BLaER1 (cell line): ENCODE measurements around the gene ZNF497.
A peak's percentile ranks its signal among the peaks of the same experiment; 100 is the strongest.
"Not testable (repeated sequence)": the region's sequence is repeated elsewhere in the genome, so short reads cannot be mapped to it uniquely, and the experiment has no call there.

Source experiments
- H3K27ac ChIP-seq: shearing (Covaris generic); formaldehyde crosslinking; 2 replicates; pipeline ENCODE4 v1.8.1; 2022
- H3K27me3 ChIP-seq: shearing (Covaris generic); formaldehyde crosslinking; 2 replicates; pipeline ENCODE4 v1.8.1; 2022
- H3K36me3 ChIP-seq: shearing (Covaris generic); formaldehyde crosslinking; 2 replicates; pipeline ENCODE4 v1.8.1; 2022
- H3K4me1 ChIP-seq: shearing (Covaris generic); formaldehyde crosslinking; 2 replicates; pipeline ENCODE4 v1.8.1; 2022
- H3K4me2 ChIP-seq: shearing (Covaris generic); formaldehyde crosslinking; 2 replicates; pipeline ENCODE4 v1.8.1; 2022
- H3K4me3 ChIP-seq: shearing (Covaris generic); formaldehyde crosslinking; 2 replicates; pipeline ENCODE4 v1.8.1; 2022
- H3K9ac ChIP-seq: shearing (Covaris generic); formaldehyde crosslinking; 2 replicates; pipeline ENCODE4 v1.8.1; 2022
- H3K9me3 ChIP-seq: shearing (Covaris generic); formaldehyde crosslinking; 2 replicates; pipeline ENCODE4 v1.8.1; 2022
- H4K20me1 ChIP-seq: shearing (Covaris generic); formaldehyde crosslinking; 2 replicates; pipeline ENCODE4 v1.8.1; 2022
- Cebpa-rat ChIP-seq: shearing (Covaris generic); IDR thresholded peaks from 2 replicates; pipeline ENCODE4 v1.8.1; 2022

The ZNF497 gene

DNA sequence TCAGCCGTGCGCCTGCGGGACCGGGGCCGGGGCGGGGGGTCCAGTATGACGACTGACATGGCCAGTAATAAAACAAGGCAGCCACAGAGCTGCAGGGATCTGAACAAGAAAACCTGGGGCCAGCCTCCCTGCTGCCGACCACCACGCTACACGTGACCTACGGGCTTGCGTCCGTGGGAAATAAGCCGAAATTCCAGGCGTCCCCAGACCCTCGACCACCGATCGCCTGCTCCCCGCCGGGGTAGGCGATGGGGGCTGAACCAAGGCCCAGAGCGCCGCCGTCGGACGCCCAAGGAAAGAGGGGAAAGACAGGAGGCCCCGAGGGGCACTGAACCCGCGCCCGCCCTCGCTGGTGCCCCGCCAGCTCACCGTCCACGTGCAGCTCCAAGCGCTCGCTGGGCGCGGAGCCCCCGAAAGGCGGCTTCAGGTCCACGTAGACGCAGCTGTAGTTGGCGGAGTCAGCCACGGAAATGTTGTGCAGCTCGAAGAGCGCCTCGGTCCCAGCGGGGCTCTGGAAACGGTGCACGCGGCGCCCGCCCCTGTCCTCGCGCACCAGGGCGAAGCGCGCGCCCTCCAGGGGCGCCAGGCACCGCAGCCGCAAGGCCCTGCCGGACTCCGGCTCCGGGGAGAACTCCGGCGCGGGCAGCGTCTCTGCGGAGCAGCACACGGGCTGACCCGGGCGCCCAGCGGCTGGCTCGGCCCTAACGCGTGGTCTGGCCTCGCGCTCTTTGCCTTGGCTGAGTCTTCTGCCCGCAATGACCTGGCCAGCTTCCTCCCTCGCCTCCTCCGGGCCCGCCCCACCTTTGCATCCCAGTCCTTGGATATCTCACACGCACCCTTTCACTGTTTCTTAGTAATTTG lies 12.3 kb downstream of the ZNF497 start:
- no peak for TF ChIP-seq Cebpa-rat
- H3K4me3 ChIP-seq, result peak overlapping the region; percentile 73

DNA sequence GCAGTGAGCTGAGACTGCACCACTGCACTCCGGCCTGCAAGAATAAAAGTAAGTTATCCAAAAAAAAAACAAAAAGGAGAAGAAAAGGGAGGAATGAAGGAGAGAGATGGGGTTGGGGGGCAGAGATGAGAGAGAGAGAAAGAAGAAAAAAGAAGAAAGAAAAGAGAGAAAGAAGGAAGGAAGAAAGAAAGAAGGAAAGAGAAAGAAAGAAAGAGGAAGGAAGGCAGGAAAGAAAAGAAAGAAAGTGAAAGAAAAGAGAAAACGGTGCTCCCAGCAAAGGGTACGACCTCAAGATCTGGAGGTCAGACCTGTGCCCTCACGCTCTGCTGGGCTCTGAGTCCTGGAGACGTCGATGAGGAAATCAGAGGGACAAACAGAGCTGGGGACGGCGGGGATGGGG lies 13.0 kb downstream of the ZNF497 start:
- Histone ChIP-seq H3K9me3 (no peaks in the 10 kb centered on the region), H3K9ac (peak overlapping the region; percentile 72), H3K27me3 (no peaks in the 10 kb centered on the region), H3K27ac (peak overlapping the region; percentile 98), H3K36me3 (peaks cover 46% of the 10 kb centered on the region), H4K20me1 (peaks cover 36% of the 10 kb centered on the region), H3K4me1 (peaks cover 66% of the 10 kb centered on the region), H3K4me3 (peak overlapping the region; percentile 73), H3K4me2 (peak overlapping the region; percentile 83)
- no peak for TF ChIP-seq Cebpa-rat

More for the DNA sequence above, 12.3 kb downstream of the ZNF497 start:
- Histone ChIP-seq H3K27me3 (peaks cover 3% of the 10 kb centered on the region; the same call in 1 of the 2 replicates), H3K36me3 (peaks cover 39% of the 10 kb centered on the region), H3K4me2 (peak overlapping the region; percentile 83), H3K4me1 (peaks cover 60% of the 10 kb centered on the region), H3K9me3 (no peaks in the 10 kb centered on the region), H3K9ac (peak overlapping the region; percentile 72), H3K27ac (peak overlapping the region; percentile 98), H4K20me1 (peaks cover 42% of the 10 kb centered on the region)

DNA sequence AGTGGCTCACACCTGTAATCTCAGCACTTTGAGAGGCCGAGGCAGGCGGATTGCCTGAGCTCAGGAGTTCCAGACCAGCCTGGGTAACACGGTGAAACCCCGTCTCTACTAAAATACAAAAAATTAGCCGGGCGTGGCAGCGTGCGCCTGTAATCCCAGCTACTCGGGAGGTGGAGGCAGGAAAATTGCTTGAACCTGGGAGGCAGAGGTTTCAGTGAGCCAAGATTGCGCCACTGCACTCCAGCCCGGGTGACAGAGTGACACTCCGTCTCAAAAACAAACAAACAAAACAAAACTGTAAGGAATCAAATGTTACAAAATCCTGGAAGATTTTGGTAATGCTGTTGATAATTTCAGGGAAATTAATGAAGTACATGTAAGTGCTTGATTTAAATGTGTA lies 14.5 kb downstream of the ZNF497 start:
- Histone ChIP-seq H3K9ac (peak overlapping the region; percentile 87), H3K4me3 (peak overlapping the region; percentile 73), H3K9me3 (peaks cover 11% of the 10 kb centered on the region; the same call in 1 of the 2 replicates), H4K20me1 (peaks cover 27% of the 10 kb centered on the region), H3K27ac (peak overlapping the region; percentile 98), H3K36me3 (peaks cover 51% of the 10 kb centered on the region), H3K4me1 (peaks cover 78% of the 10 kb centered on the region), H3K4me2 (peak overlapping the region; percentile 83)
- H3K27me3 ChIP-seq, result not testable (repeated sequence)

DNA sequence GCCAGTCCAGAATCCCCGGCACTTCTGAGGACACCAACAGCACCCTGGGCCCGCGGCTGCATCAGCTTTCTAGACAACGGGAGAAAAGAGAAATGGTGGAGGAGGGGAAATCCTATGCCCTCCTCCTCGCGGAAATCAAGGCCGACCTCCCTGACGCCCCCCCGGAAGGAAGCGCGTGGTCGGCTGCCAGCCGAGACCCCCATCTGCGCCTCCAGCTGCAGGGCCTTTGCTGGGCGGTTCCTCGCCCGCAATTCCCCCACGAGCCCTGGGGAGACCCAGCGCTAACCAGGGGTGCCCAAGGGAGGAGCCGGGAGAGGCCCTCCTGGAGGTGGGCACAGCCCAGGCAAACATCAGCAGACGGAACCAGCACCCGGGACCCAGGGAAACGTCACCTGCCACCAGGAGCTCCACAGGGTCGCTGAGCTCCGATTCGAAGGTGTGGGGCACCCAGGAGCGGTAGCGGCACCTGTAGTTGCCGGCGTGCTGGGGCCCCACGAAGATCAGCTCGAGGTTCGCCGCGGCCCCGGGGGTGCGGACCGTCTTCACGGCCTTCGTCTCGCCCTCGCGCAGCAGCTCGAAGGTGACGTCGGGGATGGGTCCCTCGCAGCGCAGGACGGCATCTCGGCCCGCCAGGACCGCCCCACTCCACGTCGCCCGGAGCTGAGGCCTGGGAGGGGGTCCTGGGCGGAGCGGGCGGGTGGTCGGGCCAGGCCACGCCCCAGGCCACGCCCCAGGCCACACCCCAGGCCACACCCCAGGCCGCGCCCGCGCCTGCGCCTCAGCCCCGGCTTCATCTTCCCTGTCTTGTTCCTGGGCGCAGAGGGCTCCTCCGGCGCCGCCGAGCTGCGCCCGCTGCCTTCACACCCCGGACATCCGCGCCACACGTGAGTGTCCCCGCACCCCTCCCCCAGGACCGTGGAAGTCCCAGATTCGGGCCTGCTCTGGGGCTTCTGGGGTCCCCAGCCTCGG lies 15.3 kb downstream of the ZNF497 start:
- Histone ChIP-seq H3K9ac (peak overlapping the region; percentile 87), H3K36me3 (peaks cover 51% of the 10 kb centered on the region), H3K27me3 (no peaks in the 10 kb centered on the region), H3K4me2 (peak overlapping the region; percentile 83), H3K27ac (peak overlapping the region; percentile 98), H3K4me1 (peaks cover 72% of the 10 kb centered on the region), H3K4me3 (peak overlapping the region; percentile 73), H4K20me1 (peaks cover 23% of the 10 kb centered on the region), H3K9me3 (peaks cover 11% of the 10 kb centered on the region; the same call in 1 of the 2 replicates)
- no peak for TF ChIP-seq Cebpa-rat

DNA sequence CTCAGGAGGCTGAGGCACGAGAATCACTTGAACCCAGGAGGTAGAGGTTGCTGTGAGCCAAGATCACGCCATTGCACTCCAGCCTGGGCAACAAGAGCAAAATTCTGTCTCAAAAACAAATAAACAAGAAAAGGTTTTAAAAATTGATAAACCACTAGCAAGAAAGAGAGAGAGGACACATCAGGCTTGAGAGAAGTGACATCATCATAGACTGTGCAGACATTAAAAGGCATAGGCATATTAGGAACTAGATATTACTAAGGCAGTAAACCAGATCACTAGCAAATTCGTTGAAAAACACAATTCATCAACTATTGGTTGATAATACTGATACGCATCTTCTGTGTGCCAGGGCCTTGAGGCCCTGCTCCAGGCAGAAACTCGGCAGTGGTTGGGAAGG lies 17.0 kb downstream of the ZNF497 start:
- Histone ChIP-seq H3K9ac (peak overlapping the region; percentile 87; the same call in 1 of the 2 replicates), H4K20me1 (peaks cover 17% of the 10 kb centered on the region), H3K4me3 (no peak overlapping the region; the same call in 1 of the 2 replicates), H3K27ac (peak overlapping the region; percentile 98), H3K27me3 (no peaks in the 10 kb centered on the region), H3K4me1 (peaks cover 55% of the 10 kb centered on the region), H3K36me3 (peaks cover 52% of the 10 kb centered on the region), H3K4me2 (peak overlapping the region; percentile 83), H3K9me3 (peaks cover 11% of the 10 kb centered on the region; the same call in 1 of the 2 replicates)
- TF ChIP-seq Cebpa-rat, result no peak

DNA sequence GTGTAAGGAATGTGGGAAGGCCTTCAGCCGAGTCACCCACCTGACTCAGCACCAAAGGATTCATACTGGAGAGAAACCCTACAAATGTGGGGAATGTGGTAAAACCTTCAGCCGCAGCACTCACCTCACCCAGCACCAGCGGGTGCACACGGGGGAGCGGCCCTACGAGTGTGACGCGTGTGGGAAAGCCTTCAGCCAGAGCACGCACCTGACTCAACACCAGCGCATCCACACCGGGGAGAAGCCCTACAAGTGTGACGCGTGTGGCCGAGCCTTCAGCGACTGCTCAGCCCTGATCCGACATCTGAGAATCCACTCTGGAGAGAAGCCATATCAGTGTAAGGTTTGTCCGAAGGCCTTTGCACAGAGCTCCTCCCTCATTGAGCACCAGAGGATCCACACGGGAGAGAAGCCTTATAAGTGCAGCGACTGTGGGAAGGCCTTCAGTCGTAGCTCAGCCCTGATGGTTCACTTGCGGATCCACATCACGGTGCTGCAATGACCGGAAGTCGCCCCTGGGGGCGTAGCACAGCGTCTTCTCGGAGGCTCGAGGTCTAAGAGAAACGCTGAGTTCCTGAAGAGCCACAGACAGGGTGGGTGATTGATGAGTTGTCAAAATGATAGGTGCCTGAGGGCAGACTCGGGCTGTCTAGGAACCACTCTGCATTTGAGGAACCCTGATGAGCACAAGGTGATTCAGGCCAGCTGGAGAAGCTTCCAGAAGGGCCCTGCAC lies 23.6 kb downstream of the ZNF497 start:
- no peak overlapping the region for H3K9ac ChIP-seq
- TF ChIP-seq Cebpa-rat, result no peak
- no peak overlapping the region for H3K4me3 ChIP-seq
- peaks cover 22% of the 10 kb centered on the region; the same call in 1 of the 2 replicates for H4K20me1 ChIP-seq
- peaks cover 89% of the 10 kb centered on the region for H3K36me3 ChIP-seq
- no peak overlapping the region for H3K27ac ChIP-seq
- no peak overlapping the region for H3K4me2 ChIP-seq
- H3K4me1 ChIP-seq, result peaks cover 20% of the 10 kb centered on the region
- peaks cover 19% of the 10 kb centered on the region for H3K9me3 ChIP-seq
- H3K27me3 ChIP-seq, result no peaks in the 10 kb centered on the region

- peaks cover 14% of the 10 kb centered on the region for H3K4me1 ChIP-seq
- no peak overlapping the region for H3K4me2 ChIP-seq
- H3K9ac ChIP-seq, result no peak overlapping the region
- H3K27me3 ChIP-seq, result no peaks in the 10 kb centered on the region
- H3K27ac ChIP-seq, result no peak overlapping the region
- no peak for TF ChIP-seq Cebpa-rat
- H3K4me3 ChIP-seq, result no peak overlapping the region
- peaks cover 84% of the 10 kb centered on the region for H3K36me3 ChIP-seq
- H4K20me1 ChIP-seq, result peaks cover 22% of the 10 kb centered on the region; the same call in 1 of the 2 replicates
- peaks cover 13% of the 10 kb centered on the region for H3K9me3 ChIP-seq
Measured at GRCh38 chr19:58338336-58338735, 24.2 kb downstream of the ZNF497 start.

- no peak overlapping the region for H3K27ac ChIP-seq
- no peak overlapping the region for H3K4me3 ChIP-seq
- peaks cover 17% of the 10 kb centered on the region; the same call in 1 of the 2 replicates for H4K20me1 ChIP-seq
- no peaks in the 10 kb centered on the region for H3K27me3 ChIP-seq
- H3K36me3 ChIP-seq, result peaks cover 69% of the 10 kb centered on the region
- no peak overlapping the region for H3K4me2 ChIP-seq
- peaks cover 12% of the 10 kb centered on the region for H3K9me3 ChIP-seq
- peaks cover 14% of the 10 kb centered on the region for H3K4me1 ChIP-seq
- no peak overlapping the region for H3K9ac ChIP-seq
- no peak for TF ChIP-seq Cebpa-rat
Measured at GRCh38 chr19:58336820-58337219, 25.7 kb downstream of the ZNF497 start.

DNA sequence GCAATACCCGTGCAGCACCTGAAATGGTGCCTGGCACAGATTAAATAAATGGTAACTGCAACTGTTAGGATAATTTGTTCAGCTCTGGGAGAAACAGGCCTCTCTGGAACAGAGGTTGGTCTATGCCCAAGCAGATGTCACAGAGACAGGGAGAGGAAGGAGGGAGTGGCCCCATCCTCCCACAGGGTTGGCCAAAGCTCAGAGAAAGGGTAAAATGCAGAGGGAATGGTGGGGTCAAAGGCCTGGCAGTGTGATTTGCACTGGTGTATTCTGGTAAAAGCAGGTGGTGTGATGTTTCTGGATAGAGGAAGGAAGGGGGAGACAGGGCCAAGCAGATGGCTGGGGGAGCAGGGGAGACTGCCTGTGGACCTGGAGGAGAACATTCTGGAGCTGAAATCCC lies 26.3 kb downstream of the ZNF497 start:
- Histone ChIP-seq H3K9ac (no peak overlapping the region), H3K36me3 (peaks cover 63% of the 10 kb centered on the region), H3K9me3 (peaks cover 12% of the 10 kb centered on the region), H3K27ac (no peak overlapping the region; the same call in 1 of the 2 replicates), H3K4me3 (no peak overlapping the region), H4K20me1 (peaks cover 11% of the 10 kb centered on the region; the same call in 1 of the 2 replicates), H3K27me3 (no peaks in the 10 kb centered on the region), H3K4me2 (no peak overlapping the region), H3K4me1 (peaks cover 14% of the 10 kb centered on the region)
- TF ChIP-seq Cebpa-rat, result no peak
